Left cardiac atrium (tissue), 4 donors: ENCODE results near the gene CYP4A11. TPM values are rescaled to one million over a fixed set of nuclear protein-coding genes. Genes with fewer than 3 reads are reported as not detected.
"Not testable (repeated sequence)": the region's sequence is repeated elsewhere in the genome, so short reads cannot be mapped to it uniquely, and the experiment has no call there.

Experiments used
- ATAC-seq, 2 donors: fragments of 200-7000 bp; cut with Tn5 transposase; one replicate each; pipeline ENCODE4 v1.9.1; 2020; ENCODE audit warnings: mild to moderate bottlenecking in 2 of 2, moderate library complexity in 2 of 2
- DNase-seq: peaks from one replicate; pipeline ENCODE4 v3.0.0-alpha.2; 2020
- intact Hi-C, 2 donors: fragments of 100-400 bp; cut with DNase I; formaldehyde crosslinking; loops; one replicate each; pipeline versions ENCODE4 v1.14.1 to v1.15.1; 2022 to 2023
- total RNA-seq, 2 donors: library from RNA; stranded (reverse); fragmentation: NEBNext Ultra II Directional; extraction: Animal tissue kit (Norgen Biotek cat#: 25700); gene quantifications; one replicate each; pipeline ENCODE4 v1.2.1, GENCODE V29; 2021
- donor health status: DM: no; HTN: yes; CAD: no.
- donor health status: DM: no; HTN: yes; CAD: no; lungs with severe emphysema.
- donor health status: DM: yes; HTN: yes; CAD: no.
- donor health status: Dilated cardiomyopathy.

The CYP4A11 gene
- total RNA-seq, 2 donors from 2014 or later: not detected

DNA sequence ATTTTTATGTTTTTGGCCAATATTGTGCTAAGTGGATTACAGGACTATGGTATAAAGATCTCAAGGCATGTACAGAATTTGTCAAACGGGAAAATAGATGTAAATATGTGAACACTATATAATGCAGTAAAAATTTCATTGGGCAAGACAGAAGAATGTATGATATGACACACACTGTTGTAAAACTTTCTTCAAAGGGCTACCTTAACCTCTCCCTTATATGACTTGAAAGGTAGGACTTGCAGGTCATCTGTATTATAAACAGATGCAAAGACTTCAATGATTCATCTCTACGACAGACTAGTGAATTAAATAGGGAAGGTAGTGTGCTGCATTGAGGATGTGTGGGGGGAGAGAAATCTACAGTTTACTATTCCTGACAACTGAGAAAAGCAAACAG is 9.3 kb downstream of the CYP4A11 start:
- intact Hi-C loops: not testable (repeated sequence)

DNA sequence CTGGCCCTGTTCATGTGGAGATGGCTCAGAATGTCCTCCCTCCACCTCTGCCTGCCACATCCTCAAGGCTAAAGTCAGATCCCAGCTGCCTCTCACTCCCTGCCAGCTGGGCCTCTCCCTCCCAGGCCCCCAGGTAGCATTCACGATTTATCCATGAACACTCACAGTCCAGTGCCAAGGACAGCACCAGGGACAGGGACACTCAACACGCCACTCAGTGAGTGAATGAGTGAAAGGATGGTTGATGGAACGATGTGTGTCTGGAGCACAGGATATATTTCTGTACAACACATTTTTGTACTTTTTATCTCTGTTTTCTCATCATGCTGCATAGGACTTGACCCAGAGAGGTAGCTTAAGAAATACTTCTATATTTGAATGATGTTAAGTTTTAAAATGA is 10.1 kb downstream of the CYP4A11 start:
- ATAC-seq (no peak), DNase-seq (no peak)
- intact Hi-C loops: no loop called here

More for the DNA sequence above, 9.3 kb downstream of the CYP4A11 start:
- not testable (repeated sequence) for ATAC-seq, DNase-seq

GRCh38 chr1:46927249-46927835 is 13.9 kb downstream of the CYP4A11 start:
- intact Hi-C loops: no loop called here
- ATAC-seq: no peak

DNA sequence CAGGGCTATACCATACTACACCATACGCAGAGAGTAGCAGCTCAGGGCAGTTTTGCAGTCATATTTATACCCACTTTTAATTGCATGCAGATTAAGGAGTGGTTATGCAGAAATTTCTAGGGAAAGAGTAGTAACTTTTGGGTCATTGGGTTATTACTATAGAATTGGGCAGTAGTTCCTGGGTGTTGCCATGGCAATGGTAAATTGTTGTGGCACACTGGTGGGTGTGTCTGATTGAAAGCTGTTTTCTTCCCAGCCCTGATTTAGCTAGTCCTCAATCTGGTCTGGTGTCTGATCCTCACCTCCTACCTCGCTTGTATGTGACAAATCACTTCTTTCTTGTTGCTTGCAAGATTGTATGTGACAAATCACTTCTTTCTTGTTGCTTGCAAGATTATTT is 30.5 kb downstream of the CYP4A11 start:
- no peak for ATAC-seq
- no peak for DNase-seq
- intact Hi-C loops: no loop called here

More at GRCh38 chr1:46927249-46927835, 13.9 kb downstream of the CYP4A11 start:
- no peak for DNase-seq

GRCh38 chr1:46903481-46903880 is 37.8 kb downstream of the CYP4A11 start:
- intact Hi-C loops: no loop called here
- no peak for ATAC-seq
- DNase-seq: no peak

DNA sequence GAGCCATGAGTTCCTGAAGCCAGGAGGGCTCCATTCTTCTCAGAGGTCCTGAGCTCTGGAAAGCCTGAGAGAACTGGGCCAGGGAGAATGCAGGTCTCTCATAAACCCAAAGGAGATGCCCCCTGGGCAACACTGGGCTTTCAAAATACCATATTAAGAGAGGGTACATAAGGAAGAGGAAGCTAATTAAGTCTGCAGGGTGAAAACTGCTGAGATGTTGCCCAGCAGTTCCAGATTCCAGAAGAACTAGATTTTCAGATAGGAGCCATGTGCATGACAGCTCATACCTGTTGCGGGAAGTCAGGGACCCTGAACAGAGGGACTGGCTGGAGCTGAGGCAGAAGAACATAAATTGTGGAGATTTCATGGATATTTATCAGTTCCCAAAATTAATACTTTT is 40.9 kb downstream of the CYP4A11 start:
- DNase-seq (no peak), ATAC-seq (no peak)
- intact Hi-C loops: no loop called here

GRCh38 chr1:46881656-46882055 is 59.6 kb downstream of the CYP4A11 start:
- intact Hi-C loops, DNase-seq, ATAC-seq: not testable (repeated sequence)

Other genes with a start within 250 kb of the CYP4A11 start
- gene EFCAB14, start 222.4 kb downstream of the CYP4A11 start, total RNA-seq: 10 to 100 TPM; 66.1 to 72.4 TPM
- 10 to 100 TPM in 1 of 2 donors, 1 to 10 TPM in 1; 7.2 to 15.6 TPM for gene CYP4B1, start 142.4 kb downstream of the CYP4A11 start, total RNA-seq
- 1 to 10 TPM; 2.6 to 3.0 TPM for gene CYP4X1, start 82.2 kb upstream of the CYP4A11 start, total RNA-seq
- gene CYP4Z1, start 125.8 kb upstream of the CYP4A11 start, total RNA-seq: 1 to 10 TPM in 1 of 2 donors, under 1 TPM in 1; 0.29 to 1.1 TPM
- not detected for gene CYP4A22, start 196.0 kb upstream of the CYP4A11 start, total RNA-seq
- 1 to 10 TPM; 1.6 to 1.9 TPM for gene PDZK1IP1, start 248.6 kb upstream of the CYP4A11 start, total RNA-seq